Breast epithelium (tissue), 4 donors: ENCODE data around the gene SPPL2B. TPM values are rescaled to one million over a fixed set of nuclear protein-coding genes. Genes with fewer than 3 reads are reported as not detected.

Experiments used
- DNase-seq, 2 donors: peaks; one replicate each; pipeline ENCODE4 v3.0.0-alpha.2; 2019; ENCODE audit warnings: low spot score in 2 of 2
- H3K27ac ChIP-seq, 2 donors: fragments of 200-600 bp; sonication (generic) in 1 of 2; one replicate each; pipeline ENCODE4 v1.5.1; 2016 to 2019; ENCODE audit warnings: mild to moderate bottlenecking in 1 of 2
- H3K27me3 ChIP-seq, 2 donors: fragments of 200-600 bp; sonication (generic) in 1 of 2; one replicate each; pipeline versions ENCODE4 v1.5.1 to v1.6.0; 2017 to 2019; ENCODE audit warnings: control low read depth in 1 of 2, mild to moderate bottlenecking in 1 of 2
- H3K36me3 ChIP-seq: fragments of 200-600 bp; one replicate; pipeline ENCODE4 v1.5.1; 2019
- H3K4me1 ChIP-seq, 2 donors: fragments of 200-600 bp; sonication (generic); one replicate each; pipeline ENCODE4 v1.5.1; 2016 to 2019; ENCODE audit warnings: control low read depth in 1 of 2
- H3K4me3 ChIP-seq, 3 donors: fragments of 200-600 bp; sonication (generic); 1 replicate in 2 of 3; 2 replicates in 1 of 3; pipeline ENCODE4 v1.5.1; 2016 to 2019; ENCODE audit warnings: mild to moderate bottlenecking in 3 of 3, moderate library complexity in 2 of 3
- H3K9me3 ChIP-seq, 2 donors: fragments of 200-600 bp; sonication (generic) in 1 of 2; one replicate each; pipeline ENCODE4 v1.5.1; 2016 to 2019; ENCODE audit warnings: control low read depth in 1 of 2
- CTCF ChIP-seq, 3 donors: fragments of 450-650 bp; IDR thresholded peaks; one replicate each; pipeline ENCODE4 v1.5.1; 2016 to 2017; ENCODE audit warnings: antibody characterized with exemption in 3 of 3, mild to moderate bottlenecking in 3 of 3, moderate library complexity in 3 of 3
- POLR2A ChIP-seq: fragments of 450-650 bp; IDR thresholded peaks from one replicate; pipeline ENCODE4 v1.6.1; 2016; ENCODE audit warnings: antibody characterized with exemption, mild to moderate bottlenecking, moderate library complexity
- POLR2AphosphoS5 ChIP-seq, 3 donors: sonication (generic); formaldehyde crosslinking; IDR thresholded peaks; one replicate each; pipeline ENCODE4 v1.6.1; 2017; ENCODE audit warnings: antibody characterized with exemption in 3 of 3
- intact Hi-C: fragments of 100-400 bp; cut with DNase I; formaldehyde crosslinking; loops from one replicate; pipeline ENCODE4 v1.15.1; 2023; ENCODE audit warnings: low total_unique reads
- total RNA-seq, 3 donors: library from RNA; depleted of rRNA; stranded (reverse); fragments of >200 nt; gene quantifications; one replicate each; pipeline ENCODE4 v1.1.0, GENCODE V29; 2016

The SPPL2B gene
- total RNA-seq, 3 donors from 2014 or later: 23.5 to 61.2 (median 49.8) TPM

GRCh38 chr19:2330255-2330631 is 1.8 kb downstream of the SPPL2B start:
- no peaks in the 10 kb centered on the region for H3K36me3 ChIP-seq
- intact Hi-C loops: no loop called here
- H3K27ac ChIP-seq: no peak overlapping the region
- peak overlapping the region in 1 of 3 donors; percentile 33 for H3K4me3 ChIP-seq
- no peaks in the 10 kb centered on the region for H3K27me3 ChIP-seq
- TF ChIP-seq POLR2A: no peak
- TF ChIP-seq CTCF (IDR thresholded peaks at IDR 0.05): no peak
- TF ChIP-seq POLR2AphosphoS5 (IDR thresholded peaks at IDR 0.05): no peak
- H3K4me1 ChIP-seq: peaks cover 12 to 15% of the 10 kb centered on the region in 2 donors
- DNase-seq: no peak
- no peaks in the 10 kb centered on the region for H3K9me3 ChIP-seq

- Histone ChIP-seq H3K9me3 (no peaks in the 10 kb centered on the region), H3K27me3 (no peaks in the 10 kb centered on the region), H3K4me3 (peak overlapping the region in 1 of 3 donors; percentile 33), H3K36me3 (no peaks in the 10 kb centered on the region), H3K4me1 (peaks cover 12 to 15% of the 10 kb centered on the region in 2 donors), H3K27ac (no peak overlapping the region)
- no peak for TF ChIP-seq POLR2AphosphoS5 (IDR thresholded peaks at IDR 0.05)
- TF ChIP-seq CTCF (IDR thresholded peaks at IDR 0.05): no peak
- no peak for TF ChIP-seq POLR2A
- intact Hi-C loops: no loop called here
- no peak for DNase-seq
Measured at GRCh38 chr19:2330632-2331284, 2.3 kb downstream of the SPPL2B start.

- peaks cover 12 to 15% of the 10 kb centered on the region in 2 donors for H3K4me1 ChIP-seq
- no peak for DNase-seq
- H3K36me3 ChIP-seq: no peaks in the 10 kb centered on the region
- TF ChIP-seq CTCF (IDR thresholded peaks at IDR 0.05): no peak
- TF ChIP-seq POLR2A: no peak
- no peak for TF ChIP-seq POLR2AphosphoS5 (IDR thresholded peaks at IDR 0.05)
- H3K4me3 ChIP-seq: no peak overlapping the region
- peak overlapping the region; percentile 48 to 56 for H3K27ac ChIP-seq
- H3K9me3 ChIP-seq: no peaks in the 10 kb centered on the region
- intact Hi-C loops: no loop called here
- H3K27me3 ChIP-seq: no peaks in the 10 kb centered on the region
Measured at GRCh38 chr19:2331601-2332246, 3.2 kb downstream of the SPPL2B start.

- no peak for DNase-seq
- peaks cover 12 to 15% of the 10 kb centered on the region in 2 donors for H3K4me1 ChIP-seq
- H3K4me3 ChIP-seq: peak overlapping the region in 1 of 3 donors; percentile 11
- no peaks in the 10 kb centered on the region for H3K9me3 ChIP-seq
- no peaks in the 10 kb centered on the region for H3K36me3 ChIP-seq
- no peaks in the 10 kb centered on the region for H3K27me3 ChIP-seq
- TF ChIP-seq POLR2AphosphoS5 (IDR thresholded peaks at IDR 0.05) (peak in 1 of 3 donors; percentile 36), POLR2A (no peak), CTCF (IDR thresholded peaks at IDR 0.05) (no peak)
- intact Hi-C loops: no loop called here
- peak overlapping the region; percentile 48 to 56 for H3K27ac ChIP-seq
Measured at GRCh38 chr19:2332341-2333026, 4.0 kb downstream of the SPPL2B start.
